Psoas muscle (tissue), 8 donors: Measurements from ENCODE around the gene ENTPD2. TPM values are rescaled to one million over a fixed set of nuclear protein-coding genes. Genes with fewer than 3 reads are reported as not detected.
A peak's percentile ranks its signal among the peaks of the same experiment; 100 is the strongest.

Experiments
- ATAC-seq, 4 donors: fragments of 200-7000 bp; cut with Tn5 transposase; one replicate each; pipeline ENCODE4 v1.9.1; 2020; ENCODE audit warnings: moderate library complexity in 3 of 4, mild to moderate bottlenecking in 2 of 4
- DNase-seq, 2 donors: peaks; one replicate each; pipeline ENCODE4 v3.0.0-alpha.2; 2020
- H3K27ac ChIP-seq: fragments of 200-600 bp; one replicate; pipeline ENCODE4 v1.8.0; 2022
- H3K27me3 ChIP-seq, 3 donors: fragments of 200-600 bp in 1 of 3; one replicate each; pipeline versions ENCODE4 v1.6.1 to v1.8.0; 2013 to 2022; ENCODE audit warnings: low read length in 2 of 3, mild to moderate bottlenecking in 2 of 3, moderate library complexity in 1 of 3; ENCODE audit not compliant: insufficient read depth in 3 of 3
- H3K36me3 ChIP-seq, 2 donors: fragments of 200-600 bp in 1 of 2; one replicate each; pipeline versions ENCODE4 v1.6.1 to v1.8.0; 2013 to 2022; ENCODE audit warnings: low read depth in 1 of 2, mild to moderate bottlenecking in 1 of 2, moderate library complexity in 1 of 2; ENCODE audit not compliant: insufficient read depth in 1 of 2
- H3K4me1 ChIP-seq: fragments of 200-600 bp; one replicate; pipeline ENCODE4 v1.8.0; 2022
- H3K4me3 ChIP-seq: fragments of 200-600 bp; one replicate; pipeline ENCODE4 v1.8.0; 2022; ENCODE audit warnings: mild to moderate bottlenecking
- H3K9me3 ChIP-seq: fragments of 200-600 bp; one replicate; pipeline ENCODE4 v1.8.0; 2022
- CTCF ChIP-seq: fragments of 200-600 bp; IDR thresholded peaks from one replicate; pipeline ENCODE4 v1.8.0; 2022; ENCODE audit warnings: antibody characterized with exemption
- WGBS, 3 donors: extraction: QIAGEN DNeasy Blood & Tissue Kit; methylation state at CpG; one replicate each; pipeline versions ENCODE4 v1.1.6 to v1.1.7; 2013; 5-methylcytosine and 5-hydroxymethylcytosine counted together
- intact Hi-C, 2 donors: fragments of 100-400 bp; cut with DNase I; formaldehyde crosslinking; loops; one replicate each; pipeline versions ENCODE4 v1.11.0 to v1.14.2; 2022
- polyA plus RNA-seq, 3 donors: library from polyadenylated mRNA; stranded (reverse); fragments of 200-250 nt; gene quantifications; one replicate each; pipeline ENCODE4 v1.2.3, GENCODE V29; 2013
- total RNA-seq, 4 donors: library from RNA; stranded (reverse); fragmentation: NEBNext Ultra II Directional in 2 of 4; extraction: Animal tissue kit (Norgen Biotek cat#: 25700) in 2 of 4; gene quantifications; one replicate each; pipeline versions ENCODE4 v1.2.1 to v1.2.4, GENCODE V29; 2021 to 2023
- donor health status: healthy with polysubstance abuse.
- donor health status: DM: no; HTN: no; CAD: no; lungs with moderate emphysema.
- donor health status: Bipolar disorder and iron deficiency.
- donor health status: healthy.
- donor health status: DM: yes; HTN: yes; CAD: no.
- donor health status: DM: no; HTN: no; CAD: no.
- donor health status: DM: no; HTN: no; CAD: no.
- donor health status: DM: yes; HTN: yes; CAD: no.

ENTPD2 gene
- total and polyA plus RNA-seq, 7 donors: 0.17 to 1.4 (median 0.59) TPM

DNA sequence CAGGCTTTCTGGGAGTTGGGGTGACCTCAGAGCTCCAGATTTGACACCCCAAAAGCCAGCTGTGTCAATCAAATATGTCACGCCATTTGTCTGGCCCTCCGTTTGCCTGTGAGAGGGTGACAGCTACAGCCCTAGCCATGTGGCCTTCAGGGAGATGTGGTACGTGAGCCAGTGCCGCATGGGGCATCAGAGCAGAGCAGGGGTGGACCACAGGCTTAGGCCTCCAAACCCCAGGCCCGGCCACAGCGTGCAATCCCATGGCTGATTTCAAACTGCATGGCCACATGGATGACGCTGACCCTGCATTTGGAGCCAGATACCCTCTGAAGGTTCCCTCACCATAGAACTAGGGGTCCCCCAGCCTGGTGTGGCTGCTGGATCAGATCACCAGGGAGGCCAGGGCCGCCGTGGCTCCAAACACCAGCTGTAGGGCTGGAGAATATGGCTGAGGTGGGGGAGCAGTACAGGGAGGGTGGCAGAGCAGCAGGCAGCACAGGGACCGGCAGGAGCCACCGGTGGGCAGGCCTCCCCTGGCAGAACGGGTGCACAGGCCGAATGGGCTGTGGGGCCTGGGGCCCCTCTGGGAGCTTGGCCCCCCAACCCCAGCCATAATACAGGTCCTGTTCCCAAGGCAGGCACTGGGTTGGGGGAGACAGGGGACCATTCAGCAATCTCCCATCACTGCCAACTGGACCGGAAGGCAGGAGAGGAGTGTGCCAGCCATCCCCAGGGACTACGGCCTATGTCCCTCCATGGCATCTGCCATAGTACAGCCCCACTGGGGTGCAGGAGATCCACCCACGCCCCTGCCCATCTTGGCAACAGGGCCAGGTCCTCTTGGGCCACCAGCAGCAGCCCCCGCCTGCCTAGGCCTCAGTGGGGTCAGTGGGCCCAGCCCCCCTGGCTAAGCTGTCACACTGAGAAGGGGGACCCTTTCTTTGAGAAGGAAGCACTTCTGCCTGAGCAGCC, 15.0 kb upstream of the ENTPD2 start:
- intact Hi-C loops: loop anchor here (10.0 kb wide), 1 partner anchor 284 kb away; no protein-coding TSS in a partner anchor
- H3K4me1 ChIP-seq: peaks cover 4% of the 10 kb centered on the region
- no peak for ATAC-seq
- no peak overlapping the region for H3K27ac ChIP-seq
- DNase-seq: peak in 1 of 2 donors; percentile 11
- no peaks in the 10 kb centered on the region for H3K36me3 ChIP-seq
- H3K27me3 ChIP-seq: peaks cover 0 to 10% (median 5%) of the 10 kb centered on the region in 3 donors
- H3K4me3 ChIP-seq: no peak overlapping the region
- no peaks in the 10 kb centered on the region for H3K9me3 ChIP-seq
- no peak for TF ChIP-seq CTCF
- WGBS, 3 donors: 82 to 89% (median 88%) methylated on average over 15 to 17 of the region's 17 CpGs

GRCh38 chr9:137067860-137068538, 14.1 kb upstream of the ENTPD2 start:
- peaks cover 4% of the 10 kb centered on the region for H3K4me1 ChIP-seq
- intact Hi-C loops: loop anchor here (10.0 kb wide), 1 partner anchor 283 kb away; no protein-coding TSS in a partner anchor

DNA sequence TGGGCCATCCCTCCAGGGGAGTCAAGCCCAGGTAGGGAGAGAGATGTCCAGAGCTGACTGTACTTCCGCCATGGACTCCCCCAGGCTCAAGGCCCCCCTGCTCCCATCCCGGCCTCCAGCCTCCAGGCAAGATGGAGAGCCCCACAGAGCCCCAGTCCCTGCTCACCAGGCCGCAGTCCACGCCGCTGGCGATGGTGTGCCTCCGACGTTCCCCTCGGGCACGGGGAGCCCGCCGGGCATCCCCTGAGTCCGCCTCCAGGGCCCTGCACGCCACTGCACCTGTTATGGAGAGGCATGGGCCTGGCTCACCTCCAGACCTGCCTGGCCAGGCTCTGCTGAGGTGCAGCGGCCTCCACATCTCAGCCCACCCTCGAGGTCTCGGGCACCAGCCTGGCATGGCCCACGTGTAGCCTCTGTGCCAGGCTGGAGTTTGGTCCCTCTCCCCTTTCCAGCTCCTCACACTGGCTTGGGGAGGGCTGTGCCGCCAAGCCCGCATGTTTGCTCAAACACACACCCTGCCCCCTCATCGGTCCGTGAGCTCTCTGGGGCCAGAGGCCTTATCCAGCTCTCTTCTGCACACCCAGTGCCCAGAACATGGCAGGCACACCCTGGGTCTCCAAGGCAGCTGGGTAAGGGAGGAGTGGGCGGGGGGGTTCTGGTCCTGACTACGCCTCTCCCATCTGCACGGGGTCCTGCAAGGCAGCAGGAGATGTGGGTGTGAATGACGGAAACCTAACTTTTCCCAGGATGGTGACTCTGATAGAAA, 12.4 kb upstream of the ENTPD2 start:
- no peak for TF ChIP-seq CTCF
- Histone ChIP-seq H3K27me3 (peaks cover 0 to 10% (median 5%) of the 10 kb centered on the region in 3 donors), H3K36me3 (no peaks in the 10 kb centered on the region), H3K9me3 (no peaks in the 10 kb centered on the region), H3K27ac (no peak overlapping the region), H3K4me3 (no peak overlapping the region), H3K4me1 (peaks cover 4% of the 10 kb centered on the region)
- intact Hi-C loops: loop anchor here (10.0 kb wide), 1 partner anchor 281 kb away; no protein-coding TSS in a partner anchor
- WGBS, 3 donors: 82 to 91% (median 82%) methylated on average over 23 to 26 of the region's 26 CpGs
- ATAC-seq: no peak
- DNase-seq: no peak

More at GRCh38 chr9:137067860-137068538, 14.1 kb upstream of the ENTPD2 start:
- DNase-seq: peak; percentile 74 to 87
- no peaks in the 10 kb centered on the region for H3K9me3 ChIP-seq
- peak; percentile 55 to 71 (median 66) for ATAC-seq
- H3K27me3 ChIP-seq: peaks cover 0 to 10% (median 5%) of the 10 kb centered on the region in 3 donors
- H3K4me3 ChIP-seq: no peak overlapping the region
- no peaks in the 10 kb centered on the region for H3K36me3 ChIP-seq
- no peak overlapping the region for H3K27ac ChIP-seq
- 57 to 59% (median 59%) methylated on average over 12 of the region's 12 CpGs for WGBS, 3 donors
- peak; percentile 73 for TF ChIP-seq CTCF

DNA sequence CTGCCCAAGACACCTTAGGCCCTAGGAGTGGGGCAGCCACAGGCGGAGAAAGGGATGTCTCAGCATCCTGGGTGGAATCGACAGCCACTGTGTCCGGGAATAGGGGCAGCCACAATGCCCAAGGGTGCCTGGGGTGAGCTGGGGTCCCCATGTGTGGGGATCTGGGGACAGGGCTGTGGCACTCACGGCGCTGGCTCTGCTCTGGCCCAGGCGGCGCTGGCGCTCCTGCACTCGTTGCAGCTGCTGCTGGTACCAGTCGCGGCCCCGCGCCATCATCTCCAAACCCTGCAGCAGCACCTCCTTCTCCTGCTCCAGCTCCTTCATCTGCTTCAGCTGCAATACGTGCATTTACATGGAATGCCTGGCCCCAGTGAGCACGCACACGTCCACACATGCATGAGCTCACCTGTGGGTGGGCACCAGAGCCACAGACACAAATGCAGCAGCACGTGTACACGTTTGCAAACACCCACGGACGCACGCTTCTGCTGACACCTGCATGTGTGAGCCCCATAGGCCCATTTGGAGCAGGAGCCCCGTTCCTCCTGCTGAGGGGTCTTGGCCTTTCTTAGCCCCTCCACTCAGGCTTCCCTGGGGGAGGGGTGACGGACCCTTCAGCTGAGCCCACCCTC, 11.6 kb upstream of the ENTPD2 start:
- no peak for DNase-seq
- Histone ChIP-seq H3K4me1 (no peaks in the 10 kb centered on the region), H3K4me3 (no peak overlapping the region), H3K36me3 (no peaks in the 10 kb centered on the region), H3K27me3 (peaks cover 0 to 10% (median 5%) of the 10 kb centered on the region in 3 donors), H3K9me3 (no peaks in the 10 kb centered on the region), H3K27ac (no peak overlapping the region)
- no peak for ATAC-seq
- 93 to 95% (median 93%) methylated on average over 22 to 23 of the region's 23 CpGs for WGBS, 3 donors
- TF ChIP-seq CTCF: no peak
- intact Hi-C loops: loop anchor here (2.0 to 10.0 kb wide), 2 partner anchors 19 to 281 kb away; partner anchors contain the start of gene NPDC1 (in 1 of the 2)
